Measurements from ENCODE around the gene SPG7. TPM values are rescaled to one million over a fixed set of nuclear protein-coding genes. Genes with fewer than 3 reads are reported as not detected.

Gene SPG7
- total RNA-seq, 1 experiment from 2014 or later: 119 TPM

DNA sequence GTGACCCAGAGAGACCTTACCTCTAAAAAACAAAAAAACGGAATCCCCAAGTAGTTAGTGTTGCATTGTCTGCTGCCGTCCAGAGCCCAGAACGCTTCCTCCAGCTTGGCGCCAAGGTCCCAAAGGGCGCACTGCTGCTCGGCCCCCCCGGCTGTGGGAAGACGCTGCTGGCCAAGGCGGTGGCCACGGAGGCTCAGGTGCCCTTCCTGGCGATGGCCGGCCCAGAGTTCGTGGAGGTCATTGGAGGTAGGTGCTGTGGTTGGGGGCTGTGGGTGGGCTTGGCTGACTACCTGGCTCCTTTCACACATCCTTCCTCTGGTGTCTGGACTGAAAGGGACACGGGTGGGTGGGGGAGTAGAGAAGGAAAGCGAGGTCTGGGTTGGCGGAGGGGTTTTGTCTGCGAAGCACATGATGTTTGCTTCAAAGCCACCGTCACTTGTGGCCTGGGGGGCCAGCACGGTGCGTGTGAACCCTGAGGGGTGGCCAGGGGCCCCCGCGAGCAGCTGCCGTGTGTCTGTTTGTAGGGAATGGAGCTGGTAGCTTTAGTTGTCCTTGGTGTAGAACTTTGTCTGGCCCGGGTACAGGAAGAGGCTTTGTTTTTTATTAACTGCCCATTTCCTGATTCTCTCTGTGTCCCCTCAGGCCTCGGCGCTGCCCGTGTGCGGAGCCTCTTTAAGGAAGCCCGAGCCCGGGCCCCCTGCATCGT is 23.8 kb downstream of the SPG7 start:
- Histone ChIP-seq H3K4me1 (ENCODE audit: insufficient read depth, low read length) (no peaks in the 10 kb centered on the region), H2BK12ac (ENCODE audit: insufficient read length, low read depth, low read length) (no peak overlapping the region), H3K23me2 (ENCODE audit: insufficient read length, low read depth, low read length, poor library complexity, severe bottlenecking) (no peaks in the 10 kb centered on the region), H3K4ac (ENCODE audit: low read depth, low read length) (no peak overlapping the region), H3K79me2 (ENCODE audit: insufficient read depth, low read length) (no peaks in the 10 kb centered on the region), H2BK120ac (ENCODE audit: low read depth, low read length, poor library complexity, severe bottlenecking) (no peak overlapping the region), H4K5ac (ENCODE audit: insufficient read length, low read depth, low read length) (no peak overlapping the region), H3K27me3 (ENCODE audit: insufficient read depth, low read length) (no peaks in the 10 kb centered on the region), H3K9me3 (ENCODE audit: control insufficient read depth, low read depth, low read length) (no peaks in the 10 kb centered on the region), H3K9ac (ENCODE audit: extremely low read depth, insufficient read length, low read length) (no peak overlapping the region), H3K27ac (ENCODE audit: insufficient read length, low read depth, low read length) (no peak overlapping the region), H2AFZ (ENCODE audit: low read length) (no peak overlapping the region), H3K18ac (ENCODE audit: insufficient read length, low read depth, low read length) (no peak overlapping the region), H2BK5ac (ENCODE audit: insufficient read length, low read length) (no peak overlapping the region), H3K79me1 (ENCODE audit: insufficient read depth, low read depth, low read length, poor library complexity, severe bottlenecking) (no peaks in the 10 kb centered on the region), H2AK5ac (ENCODE audit: insufficient read length, low read length) (no peak overlapping the region), H3T11ph (ENCODE audit: low read length) (no peak overlapping the region), H3K23ac (ENCODE audit: insufficient read length, low read depth, low read length) (no peak overlapping the region), H4K91ac (ENCODE audit: insufficient read length, low read depth, low read length) (no peak overlapping the region), H3K14ac (ENCODE audit: insufficient read depth, low read length) (no peak overlapping the region), H3K56ac (ENCODE audit: insufficient read length, low read depth, low read length) (no peak overlapping the region), H2BK15ac (ENCODE audit: low read depth, low read length) (no peak overlapping the region), H4K20me1 (ENCODE audit: control insufficient read depth, insufficient read depth, insufficient read length) (no peaks in the 10 kb centered on the region), H2BK20ac (ENCODE audit: low read depth, low read length, poor library complexity, severe bottlenecking) (no peak overlapping the region), H3K4me2 (ENCODE audit: insufficient read depth, insufficient read length, low read length) (no peak overlapping the region), H4K8ac (replicated peaks; ENCODE audit: insufficient read length, low read depth, low read length) (no peak overlapping the region)
- Mint-ChIP-seq H3K9me3 (no peaks in the 10 kb centered on the region), H3K4me3 (no peak overlapping the region), H3K36me3 (ENCODE audit: insufficient read depth in 1 of 3, low read depth in 3 of 3) (peaks cover 49 to 89% (median 82%) of the 10 kb centered on the region in 3 experiments), H3K27me3 (ENCODE audit: low read depth) (no peaks in the 10 kb centered on the region), H3K27ac (no peak overlapping the region), H3K4me1 (no peaks in the 10 kb centered on the region)
- TF ChIP-seq, protein P1, sequence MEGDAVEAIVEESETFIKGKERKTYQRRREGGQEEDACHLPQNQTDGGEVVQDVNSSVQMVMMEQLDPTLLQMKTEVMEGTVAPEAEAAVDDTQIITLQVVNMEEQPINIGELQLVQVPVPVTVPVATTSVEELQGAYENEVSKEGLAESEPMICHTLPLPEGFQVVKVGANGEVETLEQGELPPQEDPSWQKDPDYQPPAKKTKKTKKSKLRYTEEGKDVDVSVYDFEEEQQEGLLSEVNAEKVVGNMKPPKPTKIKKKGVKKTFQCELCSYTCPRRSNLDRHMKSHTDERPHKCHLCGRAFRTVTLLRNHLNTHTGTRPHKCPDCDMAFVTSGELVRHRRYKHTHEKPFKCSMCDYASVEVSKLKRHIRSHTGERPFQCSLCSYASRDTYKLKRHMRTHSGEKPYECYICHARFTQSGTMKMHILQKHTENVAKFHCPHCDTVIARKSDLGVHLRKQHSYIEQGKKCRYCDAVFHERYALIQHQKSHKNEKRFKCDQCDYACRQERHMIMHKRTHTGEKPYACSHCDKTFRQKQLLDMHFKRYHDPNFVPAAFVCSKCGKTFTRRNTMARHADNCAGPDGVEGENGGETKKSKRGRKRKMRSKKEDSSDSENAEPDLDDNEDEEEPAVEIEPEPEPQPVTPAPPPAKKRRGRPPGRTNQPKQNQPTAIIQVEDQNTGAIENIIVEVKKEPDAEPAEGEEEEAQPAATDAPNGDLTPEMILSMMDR (conservative IDR thresholded peaks at IDR 0.05): no peak
- DNase-seq: no peak
- no CpG with 5 or more reads among the region's 31 CpGs for WGBS (ENCODE audit: extremely low coverage, insufficient read length, low lambda C conversion rate)
